LNCAP (cell line): ENCODE measurements around the gene RNF130.

Experiments
- TF ChIP-seq, protein P1 (sequence below): fragments of 450-650 bp; IDR thresholded peaks from 2 replicates; pipeline ENCODE4 v1.5.1; 2017; ENCODE audit warnings: mild to moderate bottlenecking

The RNF130 gene

DNA sequence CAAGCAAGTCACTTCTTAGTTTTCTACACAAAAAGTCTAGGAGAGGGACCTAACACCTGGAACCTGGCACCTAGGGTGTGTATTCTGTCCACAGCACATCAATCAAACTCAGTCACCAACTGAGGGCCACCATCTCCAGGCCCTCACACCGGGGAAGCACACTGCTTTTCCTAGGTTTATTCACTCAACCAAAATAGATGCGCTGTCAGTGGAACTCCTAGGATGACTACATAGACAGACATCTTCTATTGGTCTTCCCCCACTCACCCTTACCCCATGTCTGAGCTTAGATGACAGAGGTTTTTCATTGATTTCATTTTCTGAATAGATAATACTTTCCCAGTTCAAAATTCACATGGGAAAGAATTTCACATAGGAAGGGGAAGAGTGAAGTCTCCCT lies 59.2 kb downstream of the RNF130 start:
- TF ChIP-seq, protein P1, sequence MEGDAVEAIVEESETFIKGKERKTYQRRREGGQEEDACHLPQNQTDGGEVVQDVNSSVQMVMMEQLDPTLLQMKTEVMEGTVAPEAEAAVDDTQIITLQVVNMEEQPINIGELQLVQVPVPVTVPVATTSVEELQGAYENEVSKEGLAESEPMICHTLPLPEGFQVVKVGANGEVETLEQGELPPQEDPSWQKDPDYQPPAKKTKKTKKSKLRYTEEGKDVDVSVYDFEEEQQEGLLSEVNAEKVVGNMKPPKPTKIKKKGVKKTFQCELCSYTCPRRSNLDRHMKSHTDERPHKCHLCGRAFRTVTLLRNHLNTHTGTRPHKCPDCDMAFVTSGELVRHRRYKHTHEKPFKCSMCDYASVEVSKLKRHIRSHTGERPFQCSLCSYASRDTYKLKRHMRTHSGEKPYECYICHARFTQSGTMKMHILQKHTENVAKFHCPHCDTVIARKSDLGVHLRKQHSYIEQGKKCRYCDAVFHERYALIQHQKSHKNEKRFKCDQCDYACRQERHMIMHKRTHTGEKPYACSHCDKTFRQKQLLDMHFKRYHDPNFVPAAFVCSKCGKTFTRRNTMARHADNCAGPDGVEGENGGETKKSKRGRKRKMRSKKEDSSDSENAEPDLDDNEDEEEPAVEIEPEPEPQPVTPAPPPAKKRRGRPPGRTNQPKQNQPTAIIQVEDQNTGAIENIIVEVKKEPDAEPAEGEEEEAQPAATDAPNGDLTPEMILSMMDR, result no peak

DNA sequence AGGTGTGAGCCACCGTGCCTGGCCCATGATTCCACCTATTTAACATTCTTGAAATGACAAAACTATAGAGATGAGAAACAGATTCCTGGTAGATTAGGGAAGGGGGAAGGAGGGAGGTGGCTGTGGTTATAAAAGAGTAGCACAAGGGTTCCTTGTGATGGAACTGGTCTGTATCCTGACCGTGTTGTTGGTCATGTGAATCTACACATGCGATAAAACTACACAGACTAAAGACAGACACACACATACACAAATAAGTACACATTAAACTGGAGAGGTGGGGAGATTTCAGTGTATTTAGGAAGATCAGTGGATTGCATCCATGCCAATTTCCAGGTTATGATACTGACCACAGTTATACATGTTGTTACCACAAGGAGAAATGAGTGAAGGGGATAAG lies 60.9 kb downstream of the RNF130 start:
- TF ChIP-seq, protein P1, result no peak

DNA sequence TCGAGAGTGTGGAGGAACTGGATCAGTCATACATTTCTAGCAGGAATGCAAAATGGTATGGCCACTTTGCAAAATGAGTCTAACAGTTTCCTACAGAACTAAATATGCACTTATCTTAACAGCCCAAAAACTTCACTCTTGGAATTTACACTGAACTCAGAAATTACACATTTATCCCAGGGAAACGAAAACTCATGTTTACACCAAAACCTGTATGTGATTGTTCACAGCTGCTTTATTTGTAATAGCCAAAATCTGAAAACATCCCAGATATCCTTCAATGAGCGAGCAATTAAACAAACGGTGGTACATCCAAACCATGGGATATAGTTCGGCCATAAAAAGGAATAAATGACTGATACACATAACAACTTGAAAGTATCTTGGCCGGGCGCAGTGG lies 62.0 kb downstream of the RNF130 start:
- TF ChIP-seq, protein P1, result no peak

DNA sequence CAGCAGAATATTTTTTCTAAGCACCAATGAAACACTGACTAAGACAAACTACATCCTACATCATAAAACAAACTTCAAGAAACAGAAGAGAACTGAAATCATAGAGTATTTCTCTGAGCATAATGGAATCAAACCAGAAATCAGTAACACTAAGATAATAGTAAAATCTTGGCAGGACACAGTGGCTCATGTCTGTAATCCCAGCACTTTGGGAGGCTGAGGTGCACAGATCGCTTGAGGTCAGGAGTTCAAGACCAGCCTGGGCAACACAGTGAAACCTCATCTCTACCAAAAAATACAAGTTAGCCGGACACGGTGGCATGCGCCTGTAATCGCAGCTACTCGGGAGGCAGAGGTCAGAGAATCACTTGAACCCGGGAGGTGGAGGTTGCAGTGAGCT lies 63.1 kb downstream of the RNF130 start:
- TF ChIP-seq, protein P1, result no peak

DNA sequence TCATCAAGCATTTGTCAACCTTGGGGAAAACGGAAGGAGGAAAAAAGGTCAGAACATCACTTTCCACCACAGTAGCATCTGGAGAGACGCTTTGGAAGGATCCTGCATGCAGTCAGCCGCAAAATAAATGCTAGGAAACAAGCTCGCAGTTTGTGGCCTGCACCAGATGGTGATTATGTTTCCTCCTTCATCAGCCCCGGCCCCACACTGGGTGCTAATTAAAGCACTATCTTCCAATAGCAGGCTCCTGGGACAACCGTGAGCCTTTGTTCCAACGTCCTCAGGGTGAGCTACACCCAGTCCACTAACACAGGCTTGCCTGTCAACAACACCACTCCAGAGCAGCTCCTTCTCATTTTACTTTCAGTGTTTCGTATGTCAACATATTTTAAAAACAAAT lies 64.0 kb downstream of the RNF130 start:
- TF ChIP-seq, protein P1, result no peak

DNA sequence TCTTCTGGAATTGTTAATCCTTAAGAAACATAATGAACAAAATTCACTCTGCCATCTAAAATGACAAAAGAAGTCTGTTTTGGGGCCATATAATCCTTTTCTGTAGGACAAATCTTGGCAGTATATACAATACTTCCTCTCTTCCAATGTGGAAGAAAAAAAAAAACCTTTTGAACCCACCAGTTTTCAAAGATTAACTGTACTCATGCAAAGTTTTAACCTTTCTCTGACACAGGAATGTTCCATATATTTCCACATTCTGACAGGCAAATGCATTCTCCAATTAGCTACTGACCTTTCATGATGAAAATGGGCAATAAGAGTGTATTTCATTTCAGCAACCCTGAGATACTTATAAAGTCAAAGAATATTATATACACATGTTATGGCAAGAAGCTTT lies 65.4 kb downstream of the RNF130 start:
- TF ChIP-seq, protein P1, result no peak

DNA sequence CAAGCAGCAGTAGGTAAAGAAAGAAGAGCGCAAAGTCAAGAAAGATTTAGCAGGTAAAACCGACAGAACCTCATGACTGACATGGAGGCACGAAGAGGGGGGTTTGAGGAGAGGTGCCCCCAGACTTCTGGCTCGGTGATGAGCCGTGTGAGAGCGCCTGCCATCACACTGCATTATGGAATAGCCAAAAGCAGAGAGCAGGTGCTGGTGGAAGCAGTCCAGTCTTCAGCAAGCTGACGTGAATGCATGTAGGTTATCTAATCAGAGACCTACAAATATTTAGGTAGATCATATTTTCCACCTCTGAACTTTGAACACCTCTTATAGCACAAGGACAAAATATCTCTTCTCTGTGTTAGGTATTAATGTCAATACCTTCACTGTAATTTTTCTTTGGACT lies 68.4 kb downstream of the RNF130 start:
- TF ChIP-seq, protein P1, result no peak

DNA sequence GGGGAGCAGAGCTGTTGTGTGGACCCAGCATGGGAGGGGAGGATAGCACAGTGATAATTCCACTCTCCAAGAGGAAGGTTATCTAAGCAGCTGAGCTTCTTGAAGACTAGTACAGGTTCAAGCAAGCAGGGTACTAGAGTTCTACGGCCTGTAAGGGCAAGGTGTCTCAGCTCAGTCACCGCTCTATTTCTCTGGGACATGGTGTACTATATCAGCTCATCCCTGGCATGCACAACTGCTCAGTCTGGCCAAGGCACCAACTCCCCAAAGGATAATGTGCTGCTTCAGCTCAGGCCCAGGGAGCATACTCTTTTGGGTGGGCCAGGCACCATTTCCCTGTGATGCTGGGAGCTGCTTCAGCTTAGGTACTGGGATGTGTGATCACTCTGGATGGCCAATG lies 69.8 kb downstream of the RNF130 start:
- TF ChIP-seq, protein P1, result no peak
